ENCODE measurements around the gene GALR1. TPM values are rescaled to one million over a fixed set of nuclear protein-coding genes. Genes with fewer than 3 reads are reported as not detected.

The GALR1 gene
- total RNA-seq, 1 experiment from 2014 or later = not detected

DNA sequence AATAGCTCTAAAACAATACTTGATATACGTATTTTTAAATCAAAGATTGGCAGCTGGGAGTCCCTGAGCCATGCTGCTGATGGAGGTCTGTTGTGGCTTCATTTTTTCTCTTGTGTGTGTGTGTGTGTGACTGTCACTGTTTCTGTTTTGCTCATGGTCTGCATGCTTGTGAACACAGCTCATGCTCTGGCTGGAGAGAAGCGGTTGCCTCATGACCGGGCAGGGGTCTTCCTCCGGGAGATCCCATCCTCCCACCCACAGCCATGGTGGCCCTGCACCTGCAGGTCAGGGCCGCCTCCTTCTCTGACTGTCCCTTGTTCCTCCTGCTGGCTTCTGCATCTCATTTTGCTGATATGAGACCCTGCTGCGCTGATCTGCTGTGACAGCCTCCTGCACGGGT, 47.3 kb upstream of the GALR1 start:
- no peaks in the 10 kb centered on the region for H3K9me2 ChIP-seq (ENCODE audit: insufficient read depth)
- no peak overlapping the region for H3K9ac ChIP-seq (ENCODE audit: low read length)
- no peak for TF ChIP-seq RAD21 (IDR thresholded peaks at IDR 0.05; ENCODE audit: low read depth)
- TF ChIP-seq JUND (IDR thresholded peaks at IDR 0.05) = no peak
- no peak for TF ChIP-seq ZFX (IDR thresholded peaks at IDR 0.05)
- no peak for TF ChIP-seq EZH2 (IDR thresholded peaks at IDR 0.05)
- TF ChIP-seq CBX3 (IDR thresholded peaks at IDR 0.05; ENCODE audit: low read depth) = no peak
- TF ChIP-seq ZBTB33 (IDR thresholded peaks at IDR 0.05; ENCODE audit: extremely low read depth, insufficient replicate concordance, low read length) = no peak
- TF ChIP-seq EGR1 (IDR thresholded peaks at IDR 0.05; ENCODE audit: low read depth) = no peak
- no peak for TF ChIP-seq POLR2AphosphoS5 (IDR thresholded peaks at IDR 0.05; ENCODE audit: low read depth, low read length)
- TF ChIP-seq REST (IDR thresholded peaks at IDR 0.05; ENCODE audit: low read depth) = no peak
- no peak for TF ChIP-seq FOSL1 (IDR thresholded peaks at IDR 0.05; ENCODE audit: low read depth)
- no peak for TF ChIP-seq YY1 (IDR thresholded peaks at IDR 0.05; ENCODE audit: extremely low read depth, insufficient replicate concordance, low read depth, low read length)
- no peak for TF ChIP-seq SP1 (IDR thresholded peaks at IDR 0.05; ENCODE audit: low read depth)
- TF ChIP-seq, protein P1, sequence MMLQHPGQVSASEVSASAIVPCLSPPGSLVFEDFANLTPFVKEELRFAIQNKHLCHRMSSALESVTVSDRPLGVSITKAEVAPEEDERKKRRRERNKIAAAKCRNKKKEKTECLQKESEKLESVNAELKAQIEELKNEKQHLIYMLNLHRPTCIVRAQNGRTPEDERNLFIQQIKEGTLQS (IDR thresholded peaks at IDR 0.05) = no peak
- ChIA-PET RAD21 (ENCODE audit: low non-redundant PET in 1 of 2, low total read pairs in 2 of 2, uncharacterized antibody in 2 of 2, unreplicated experiment in 2 of 2) (no interaction called here), POLR2A (no interaction called here), CTCF (interaction anchor here (0.6 to 1.6 kb wide), 2 partner anchors 10 to 21 kb away, joined by 3 to 8 read pairs; no protein-coding TSS in a partner anchor)
- no peaks in the 10 kb centered on the region for H3K79me2 ChIP-seq (ENCODE audit: insufficient read depth, low read length)
- DNase-seq (ENCODE audit: low read depth, low spot score) = no peak
- no peak overlapping the region for H3K4me3 ChIP-seq (replicated peaks in 1 of 2; ENCODE audit: low read depth in 1 of 2, low read length in 2 of 2)
- H3K36me3 ChIP-seq (ENCODE audit: control insufficient read depth in 1 of 2, insufficient read depth in 2 of 2, low read length in 2 of 2) = no peaks in the 10 kb centered on the region
- intact Hi-C loops (cut with micrococcal nuclease) = loop anchor here (10.0 kb wide), 1 partner anchor 398 kb away; no protein-coding TSS in a partner anchor
- ATAC-seq = no peak
- H3K27me3 ChIP-seq (ENCODE audit: insufficient read depth, low read length) = no peaks in the 10 kb centered on the region
- H2AFZ ChIP-seq (ENCODE audit: low read depth, low read length, poor library complexity, severe bottlenecking) = no peak overlapping the region
- no peak overlapping the region for H3K27ac ChIP-seq (ENCODE audit: low read depth, low read length)
- no TSS peak for BruUV-seq (replicated peaks)
- peaks cover 5 to 16% of the 10 kb centered on the region in 2 experiments; a peak in 3 of 4 replicates for H3K4me1 ChIP-seq (ENCODE audit: control insufficient read depth in 1 of 2, insufficient read depth in 2 of 2, low read length in 2 of 2)
- H3K9me3 ChIP-seq (ENCODE audit: control insufficient read depth in 1 of 2, insufficient read depth in 1 of 2, low read depth in 1 of 2, low read length in 2 of 2) = no peaks in the 10 kb centered on the region
- H4K20me1 ChIP-seq (ENCODE audit: insufficient read depth) = no peaks in the 10 kb centered on the region
- no peak overlapping the region for H3K4me2 ChIP-seq (ENCODE audit: low read length)
